Naive thymus-derived CD8-positive, alpha-beta T cell (primary cell): ENCODE results near the gene HIP1R. TPM values are rescaled to one million over a fixed set of nuclear protein-coding genes. Genes with fewer than 3 reads are reported as not detected.
"Not testable (repeated sequence)": the region's sequence is repeated elsewhere in the genome, so short reads cannot be mapped to it uniquely, and the experiment has no call there.

Experiments
- ATAC-seq, 2 donors: fragments of 150-1000 bp; cut with Tn5 transposase in 1 of 2; sonication (Bioruptor Pico), chemical (Tn5 transposase) in 1 of 2; 1 replicate in 1 of 2; 2 replicates in 1 of 2; pipeline ENCODE4 v1.10.0; 2021; ENCODE audit warnings: mild to moderate bottlenecking in 2 of 2, moderate library complexity in 2 of 2
- POLR2A ChIA-PET: fragments of 350-600 bp; sonication (Branson Sonifier 250); formaldehyde crosslinking; loops from one replicate; lab custom pipeline; 2021; ENCODE audit warnings: antibody characterized with exemption; lab: Charles Lee
- DNase-seq, 10 donors: peaks; one replicate each; pipeline versions ENCODE4 v3.0.0 to v3.0.0-alpha.2; 2020 to 2022
- H3K27ac Mint-ChIP-seq, 10 donors: one replicate each; pipeline ENCODE4 v1.8.0; 2020 to 2022; ENCODE audit warnings: mild to moderate bottlenecking in 10 of 10, mixed read lengths in 10 of 10, moderate library complexity in 4 of 10, inconsistent platforms in 1 of 10
- H3K27me3 Mint-ChIP-seq, 5 donors: one replicate each; pipeline ENCODE4 v1.8.0; 2021 to 2022; ENCODE audit warnings: mixed read lengths in 5 of 5
- H3K36me3 Mint-ChIP-seq, 3 donors: one replicate each; pipeline ENCODE4 v1.8.0; 2020 to 2022; ENCODE audit warnings: mixed read lengths in 3 of 3, mild to moderate bottlenecking in 2 of 3, inconsistent platforms in 1 of 3
- H3K4me1 Mint-ChIP-seq, 4 donors: one replicate each; pipeline ENCODE4 v1.8.0; 2021 to 2022; ENCODE audit warnings: mixed read lengths in 4 of 4
- H3K4me3 Mint-ChIP-seq, 10 donors: one replicate each; pipeline ENCODE4 v1.8.0; 2020 to 2022; ENCODE audit warnings: mild to moderate bottlenecking in 10 of 10, mixed read lengths in 10 of 10, moderate library complexity in 6 of 10, inconsistent platforms in 1 of 10
- H3K9me3 Mint-ChIP-seq, 9 donors: one replicate each; pipeline ENCODE4 v1.8.0; 2020 to 2022; ENCODE audit warnings: mixed read lengths in 9 of 9, mild to moderate bottlenecking in 3 of 9, inconsistent platforms in 1 of 9, moderate library complexity in 1 of 9
- polyA plus RNA-seq, 3 donors: library from polyadenylated mRNA; unstranded; fragments of 300-500 nt; fragmentation: Illumina TruSeq; gene quantifications; one replicate each; pipeline ENCODE4 v1.2.3, GENCODE V29; 2021
- total RNA-seq, 8 experiments: library from RNA in 2 of 8; stranded (reverse) in 2 of 8; gene quantifications; one replicate each; pipeline ENCODE4 v1.2.3 and lab custom pipeline; 2021 to 2026

HIP1R gene
- total and polyA plus RNA-seq, 5 experiments from 2014 or later, result 4.7 to 144 (median 16.7) TPM

- peak in 1 of 2 donors; percentile 8 for ATAC-seq
Measured at GRCh38 chr12:122895320-122895703, 60.1 kb downstream of the HIP1R start.

DNA sequence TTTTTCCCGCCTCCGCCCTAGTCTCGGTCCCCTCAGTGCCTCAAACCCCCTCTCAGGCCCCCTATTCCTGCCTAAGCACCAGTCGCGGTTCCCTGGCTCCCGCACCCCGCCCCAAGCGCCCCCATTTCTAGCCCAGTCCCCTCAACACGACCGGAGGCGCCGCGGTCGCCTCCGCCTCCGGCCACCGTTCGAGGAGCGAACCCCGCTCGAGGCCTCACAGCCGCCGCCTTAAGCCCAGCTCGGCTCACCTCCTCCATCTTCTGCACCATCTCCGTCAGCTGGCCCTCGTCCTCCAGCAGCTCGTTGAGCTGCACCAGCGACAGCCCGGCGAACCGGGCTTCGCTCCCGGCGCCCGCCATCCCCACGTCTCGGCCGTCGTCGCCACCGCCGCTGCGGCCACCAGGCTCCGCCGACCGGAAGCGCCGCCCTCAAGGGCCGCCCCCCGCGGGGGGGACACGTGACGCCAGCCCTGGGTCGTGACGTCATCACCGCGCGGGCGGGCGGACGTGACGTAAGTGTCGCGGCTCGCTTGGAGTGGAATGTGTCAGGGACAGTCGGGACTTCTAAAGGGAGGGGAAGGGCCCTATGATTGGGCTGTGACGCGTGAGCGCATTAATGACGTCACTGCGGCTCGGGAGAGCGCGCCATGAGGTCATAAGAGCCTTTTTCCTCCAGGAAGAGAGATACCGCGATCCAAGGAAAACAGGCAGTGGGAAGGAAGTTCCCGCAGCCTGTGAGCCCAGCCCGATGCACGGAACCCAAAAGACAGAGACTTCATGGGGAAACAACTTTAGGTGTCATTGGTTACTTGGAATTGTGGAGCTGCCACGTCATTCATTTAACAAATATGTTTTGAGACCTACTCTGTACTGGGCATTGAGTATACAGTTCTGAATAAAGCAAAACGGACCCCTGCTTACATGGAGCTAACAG is 60.7 kb downstream of the HIP1R start, which contains the start of gene VPS37B:
TSS of gene VPS37B (minus strand) at position 421 of the 933 bp plus-strand sequence. CDS start at position 359, 62 bp downstream.
- H3K4me1 Mint-ChIP-seq, result peaks cover 33 to 96% (median 88%) of the 10 kb centered on the region in 4 donors
- peak; percentile 63 to 73 for ATAC-seq

More at GRCh38 chr12:122895320-122895703, 60.1 kb downstream of the HIP1R start:
- Mint-ChIP-seq H3K4me1 (peaks cover 36 to 96% (median 91%) of the 10 kb centered on the region in 4 donors), H3K9me3 (no peaks in the 10 kb centered on the region), H3K4me3 (peak overlapping the region; percentile 90 to 99 (median 95)), H3K36me3 (peaks cover 0 to 10% (median 0%) of the 10 kb centered on the region in 3 donors), H3K27me3 (no peaks in the 10 kb centered on the region), H3K27ac (peak overlapping the region; percentile 91 to 100 (median 99))
- POLR2A ChIA-PET, result interaction anchor here (0.6 to 3.0 kb wide), 9 partner anchors 9 to 338 kb away, joined by 3 to 27 read pairs (median 7); partner anchors contain the start of genes MPHOSPH9, MTRFR and OGFOD2
- no peak for DNase-seq

DNA sequence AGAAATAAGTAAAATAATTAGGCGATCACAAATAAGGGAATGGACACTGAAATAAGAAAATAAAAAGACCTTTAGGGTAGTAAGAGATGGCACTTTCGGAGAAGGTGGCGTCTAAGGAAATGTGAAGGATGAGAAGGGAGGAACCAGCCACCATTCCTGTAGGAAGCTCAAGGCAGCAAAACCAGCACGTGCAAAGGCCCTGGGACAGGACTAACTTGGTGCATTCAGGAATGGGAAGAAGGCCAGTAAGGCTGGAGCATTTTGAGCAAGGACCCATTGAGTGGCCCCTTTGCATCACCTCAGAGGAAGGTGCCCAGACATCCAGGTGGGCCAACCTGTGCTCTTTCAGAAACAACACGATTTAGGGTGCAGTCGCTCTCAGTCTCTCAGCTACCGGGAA is 61.4 kb downstream of the HIP1R start:
- no peaks in the 10 kb centered on the region for H3K9me3 Mint-ChIP-seq
- POLR2A ChIA-PET, result interaction anchor here (0.6 to 2.7 kb wide), 9 partner anchors 10 to 336 kb away, joined by 3 to 13 read pairs (median 5); partner anchors contain the start of gene HIP1R
- ATAC-seq (no peak), DNase-seq (no peak)
- H3K4me3 Mint-ChIP-seq, result peak overlapping the region; percentile 90 to 99 (median 95)
- H3K27ac Mint-ChIP-seq, result peak overlapping the region; percentile 94 to 100 (median 99)
- H3K36me3 Mint-ChIP-seq, result peaks cover 0 to 10% (median 0%) of the 10 kb centered on the region in 3 donors
- H3K4me1 Mint-ChIP-seq, result peaks cover 35 to 96% (median 87%) of the 10 kb centered on the region in 4 donors
- H3K27me3 Mint-ChIP-seq, result no peaks in the 10 kb centered on the region

More for the DNA sequence above, 60.7 kb downstream of the HIP1R start, which contains the start of gene VPS37B:
- Mint-ChIP-seq H3K4me3 (peak within 1 kb of the TSS; percentile 90 to 99 (median 95)), H3K36me3 (peaks cover 0 to 10% (median 0%) of the 10 kb centered on the region in 3 donors), H3K27ac (peak within 1 kb of the TSS; percentile 94 to 100 (median 99)), H3K9me3 (no peaks in the 10 kb centered on the region), H3K27me3 (no peaks in the 10 kb centered on the region)
- POLR2A ChIA-PET, result interaction anchor here (0.9 to 3.0 kb wide), 13 partner anchors 9 to 337 kb away, joined by 3 to 27 read pairs (median 7); partner anchors contain the start of genes MPHOSPH9, MTRFR and OGFOD2
- DNase-seq, result peak; percentile 83 to 97 (median 94)

- no peak for DNase-seq
- peak overlapping the region; percentile 78 to 100 (median 96) for H3K27ac Mint-ChIP-seq
- peaks cover 24 to 79% (median 64%) of the 10 kb centered on the region in 4 donors for H3K4me1 Mint-ChIP-seq
- H3K9me3 Mint-ChIP-seq, result no peaks in the 10 kb centered on the region
- H3K27me3 Mint-ChIP-seq, result no peaks in the 10 kb centered on the region
- POLR2A ChIA-PET, result interaction anchor here (1.2 to 3.1 kb wide), 6 partner anchors 9 to 75 kb away, joined by 3 to 21 read pairs (median 6); partner anchors contain the start of gene OGFOD2
- peaks cover 0 to under 1% (median 0%) of the 10 kb centered on the region in 3 donors for H3K36me3 Mint-ChIP-seq
- no peak for ATAC-seq
- peak overlapping the region in 8 of 10 donors; percentile 30 to 55 (median 36) for H3K4me3 Mint-ChIP-seq
Measured at GRCh38 chr12:122899887-122900286, 64.6 kb downstream of the HIP1R start.

DNA sequence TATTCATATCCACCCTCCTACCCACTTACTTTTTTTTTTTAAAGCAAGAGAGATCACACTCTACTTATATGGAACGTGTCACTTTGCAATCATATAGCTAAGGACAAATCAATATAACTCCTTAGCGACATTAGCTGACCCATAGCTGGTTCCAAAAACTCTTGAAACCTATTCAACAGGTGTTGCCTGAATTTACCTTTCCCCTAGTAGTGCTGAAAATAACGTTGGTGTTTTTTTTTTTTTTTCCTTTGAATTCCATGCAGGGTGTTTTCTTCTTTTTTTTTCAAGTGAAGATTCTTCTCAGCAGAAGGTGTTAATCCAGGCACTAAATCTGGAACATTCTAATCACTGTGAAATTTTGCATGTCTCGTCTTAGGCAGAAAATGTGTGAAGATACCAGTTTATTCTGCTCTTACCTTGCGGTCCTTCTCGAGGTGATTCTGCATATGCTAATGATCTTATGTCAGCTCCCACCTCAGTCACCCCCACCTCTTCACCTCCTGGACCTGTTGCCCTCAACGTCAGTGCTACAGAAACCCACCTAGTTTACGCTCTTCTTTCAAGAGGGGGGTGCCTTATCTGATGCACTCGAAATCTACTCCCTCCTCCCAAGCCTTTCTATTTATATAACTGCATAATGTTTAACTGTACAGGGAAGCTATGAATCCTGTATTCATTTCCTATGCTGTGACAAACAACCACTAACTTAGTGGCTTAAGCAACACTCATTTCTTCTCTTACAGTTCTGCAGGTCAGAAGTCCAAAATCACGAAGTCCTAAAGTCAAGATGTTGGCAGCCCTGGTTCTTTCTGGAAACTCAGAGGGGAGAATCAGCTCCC is 67.8 kb downstream of the HIP1R start:
- Mint-ChIP-seq H3K9me3 (no peaks in the 10 kb centered on the region), H3K36me3 (no peaks in the 10 kb centered on the region), H3K27ac (peak overlapping the region in 5 of 10 donors; percentile 26 to 87 (median 67)), H3K4me3 (no peak overlapping the region), H3K4me1 (peaks cover 8 to 51% (median 37%) of the 10 kb centered on the region in 4 donors), H3K27me3 (no peaks in the 10 kb centered on the region)
- DNase-seq (no peak), ATAC-seq (no peak)
- POLR2A ChIA-PET, result interaction anchor here (0.8 to 1.3 kb wide), 3 partner anchors 12 to 67 kb away, joined by 3 to 4 read pairs (median 3); no protein-coding TSS in a partner anchor

GRCh38 chr12:122903693-122904034 is 68.4 kb downstream of the HIP1R start:
- H3K4me1 Mint-ChIP-seq, result peaks cover 3 to 45% (median 31%) of the 10 kb centered on the region in 4 donors

GRCh38 chr12:122905258-122905657 is 70.0 kb downstream of the HIP1R start:
- ATAC-seq, POLR2A ChIA-PET: not testable (repeated sequence)

More at GRCh38 chr12:122903693-122904034, 68.4 kb downstream of the HIP1R start:
- no peak for DNase-seq
- H3K27ac Mint-ChIP-seq, result peak overlapping the region in 5 of 10 donors; percentile 26 to 67 (median 47)
- no peak overlapping the region for H3K4me3 Mint-ChIP-seq
- H3K9me3 Mint-ChIP-seq, result no peaks in the 10 kb centered on the region
- no peaks in the 10 kb centered on the region for H3K36me3 Mint-ChIP-seq
- POLR2A ChIA-PET, result interaction anchor here (0.8 to 1.3 kb wide), 3 partner anchors 11 to 68 kb away, joined by 3 to 4 read pairs (median 3); no protein-coding TSS in a partner anchor
- no peaks in the 10 kb centered on the region for H3K27me3 Mint-ChIP-seq
- ATAC-seq, result no peak

DNA sequence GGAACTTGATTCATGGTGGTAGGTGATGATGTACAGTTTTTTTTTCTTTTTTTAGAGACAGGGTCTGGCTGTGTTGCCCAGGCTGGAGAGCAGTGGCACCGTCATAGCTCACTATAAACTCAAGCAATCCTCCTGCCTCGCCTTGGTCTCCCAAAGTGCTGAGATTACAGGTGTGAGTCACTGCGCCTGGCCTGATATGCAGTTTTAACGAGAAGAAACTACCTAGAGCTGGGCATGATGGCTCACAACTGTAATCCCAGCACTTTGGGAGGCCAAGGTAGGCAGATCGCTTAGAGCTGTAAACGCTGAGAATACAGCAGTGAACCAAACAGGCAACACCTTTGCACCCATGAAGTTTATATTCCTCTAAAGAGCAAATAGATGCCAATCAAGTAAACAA is 73.7 kb downstream of the HIP1R start:
- no peaks in the 10 kb centered on the region for H3K36me3 Mint-ChIP-seq
- POLR2A ChIA-PET, result no interaction called here
- H3K4me3 Mint-ChIP-seq, result no peak overlapping the region
- H3K27me3 Mint-ChIP-seq, result peaks cover 0 to 2% (median 0%) of the 10 kb centered on the region in 5 donors
- peak overlapping the region in 1 of 10 donors; percentile 33 for H3K27ac Mint-ChIP-seq
- DNase-seq (no peak), ATAC-seq (no peak)
- peaks cover 0 to 3% (median under 1%) of the 10 kb centered on the region in 4 donors for H3K4me1 Mint-ChIP-seq
- no peaks in the 10 kb centered on the region for H3K9me3 Mint-ChIP-seq

More at GRCh38 chr12:122905258-122905657, 70.0 kb downstream of the HIP1R start:
- H3K36me3 Mint-ChIP-seq, H3K27me3 Mint-ChIP-seq, H3K27ac Mint-ChIP-seq, DNase-seq, H3K4me3 Mint-ChIP-seq, H3K9me3 Mint-ChIP-seq: not testable (repeated sequence)
- H3K4me1 Mint-ChIP-seq, result peaks cover 3 to 30% (median 16%) of the 10 kb centered on the region in 4 donors

DNA sequence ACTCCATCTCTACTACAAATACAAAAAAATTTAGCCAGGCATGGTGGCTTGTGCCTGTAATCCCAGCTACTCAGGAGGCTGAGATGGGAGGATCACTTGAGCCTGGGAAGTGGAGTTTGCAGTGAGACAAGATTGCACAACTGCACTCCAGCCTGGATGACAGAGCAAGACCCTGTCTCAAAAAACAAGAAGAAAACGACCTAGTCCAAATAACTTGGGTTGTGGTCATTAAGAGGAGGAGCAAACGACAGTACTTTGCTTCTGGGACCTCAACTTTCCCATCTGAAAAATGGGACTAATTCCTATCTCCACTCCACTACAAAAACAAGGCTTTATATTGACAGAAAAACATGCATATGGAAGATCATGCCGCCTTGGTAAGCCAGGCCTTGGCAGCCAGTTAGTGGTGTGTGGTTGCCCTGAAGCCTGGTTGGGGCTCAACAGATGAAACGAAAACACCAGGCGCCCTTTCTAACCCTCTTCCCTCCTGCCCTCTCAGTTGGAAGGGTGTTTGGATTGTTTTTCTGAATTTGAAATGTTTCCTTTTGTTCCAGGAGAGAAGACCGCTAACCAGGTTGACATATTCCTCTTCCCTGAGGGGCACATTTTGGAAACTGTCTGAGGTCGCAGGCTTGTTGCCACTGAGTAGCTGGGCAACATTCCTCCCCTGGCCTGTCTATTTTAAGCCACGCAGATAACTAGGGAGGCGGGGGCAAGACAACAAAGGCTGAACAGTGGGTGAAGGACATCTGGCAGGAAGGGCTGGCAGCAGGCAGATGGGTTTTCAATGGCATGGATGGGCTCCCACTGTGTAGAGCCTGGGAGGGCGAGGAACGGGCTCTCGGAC is 74.4 kb downstream of the HIP1R start:
- Mint-ChIP-seq H3K9me3 (no peaks in the 10 kb centered on the region), H3K27ac (peak overlapping the region in 2 of 10 donors; percentile 4 to 27), H3K4me1 (peaks cover 0 to 3% (median 0%) of the 10 kb centered on the region in 4 donors), H3K4me3 (no peak overlapping the region), H3K27me3 (peaks cover 0 to 2% (median 0%) of the 10 kb centered on the region in 5 donors), H3K36me3 (no peaks in the 10 kb centered on the region)
- DNase-seq (no peak), ATAC-seq (no peak)
- POLR2A ChIA-PET, result no interaction called here
